GM10266 (cell line): ENCODE measurements around the gene NCBP2L.

ENCODE experiments used
- DNase-seq: peaks from one replicate; pipeline ENCODE4 v3.0.0; 2012; ENCODE audit errors: extremely low spot score
- TF ChIP-seq, protein P1 (sequence below): IDR thresholded peaks from 2 replicates; pipeline ENCODE4 v1.5.1; 2012; ENCODE audit warnings: mild to moderate bottlenecking, low read depth; ENCODE audit not compliant: control insufficient read depth, insufficient read depth; ENCODE audit errors: missing control alignments

The NCBP2L gene

DNA sequence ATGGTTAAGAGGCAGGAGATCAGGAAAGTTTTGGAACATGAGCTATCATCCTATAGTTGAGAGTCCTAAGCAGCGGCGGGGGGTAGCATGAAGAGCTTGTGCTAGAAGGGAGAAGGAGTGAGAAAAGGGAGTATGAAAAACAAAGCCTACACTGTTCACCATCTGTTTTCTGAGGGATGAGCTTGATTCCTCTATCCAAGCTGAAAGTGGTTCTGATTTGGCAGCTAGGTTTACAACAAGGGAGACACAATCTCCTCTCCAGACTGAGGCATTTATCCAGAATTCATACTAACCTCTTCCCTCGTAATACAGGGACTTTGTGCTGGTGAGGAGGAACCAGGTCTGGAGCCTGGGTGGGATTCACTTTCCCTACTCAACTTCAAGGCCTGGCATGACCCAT lies 25.5 kb upstream of the NCBP2L start:
- no peak for DNase-seq

DNA sequence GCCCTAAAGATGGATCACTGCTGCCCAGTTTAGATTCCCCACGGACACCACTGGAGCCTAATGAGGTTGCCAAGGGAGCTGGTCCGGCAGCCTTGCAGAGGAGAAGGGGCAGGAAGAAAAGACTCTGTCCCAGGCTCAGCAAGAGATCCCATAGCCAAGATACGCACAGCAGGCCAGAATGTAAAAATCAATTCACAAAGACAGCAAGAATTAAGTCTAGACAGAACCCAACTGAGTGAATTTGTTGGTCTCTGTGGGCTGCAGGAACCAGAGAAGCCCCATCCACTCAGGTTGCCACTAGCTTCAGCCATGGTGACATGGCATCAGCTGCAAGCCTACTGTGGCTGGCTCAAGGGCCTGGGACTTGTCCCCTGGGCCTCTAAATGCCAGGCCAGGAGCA lies 24.8 kb upstream of the NCBP2L start:
- DNase-seq = no peak
- TF ChIP-seq, protein P1, sequence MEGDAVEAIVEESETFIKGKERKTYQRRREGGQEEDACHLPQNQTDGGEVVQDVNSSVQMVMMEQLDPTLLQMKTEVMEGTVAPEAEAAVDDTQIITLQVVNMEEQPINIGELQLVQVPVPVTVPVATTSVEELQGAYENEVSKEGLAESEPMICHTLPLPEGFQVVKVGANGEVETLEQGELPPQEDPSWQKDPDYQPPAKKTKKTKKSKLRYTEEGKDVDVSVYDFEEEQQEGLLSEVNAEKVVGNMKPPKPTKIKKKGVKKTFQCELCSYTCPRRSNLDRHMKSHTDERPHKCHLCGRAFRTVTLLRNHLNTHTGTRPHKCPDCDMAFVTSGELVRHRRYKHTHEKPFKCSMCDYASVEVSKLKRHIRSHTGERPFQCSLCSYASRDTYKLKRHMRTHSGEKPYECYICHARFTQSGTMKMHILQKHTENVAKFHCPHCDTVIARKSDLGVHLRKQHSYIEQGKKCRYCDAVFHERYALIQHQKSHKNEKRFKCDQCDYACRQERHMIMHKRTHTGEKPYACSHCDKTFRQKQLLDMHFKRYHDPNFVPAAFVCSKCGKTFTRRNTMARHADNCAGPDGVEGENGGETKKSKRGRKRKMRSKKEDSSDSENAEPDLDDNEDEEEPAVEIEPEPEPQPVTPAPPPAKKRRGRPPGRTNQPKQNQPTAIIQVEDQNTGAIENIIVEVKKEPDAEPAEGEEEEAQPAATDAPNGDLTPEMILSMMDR = no peak

More for the DNA sequence above, 25.5 kb upstream of the NCBP2L start:
- TF ChIP-seq, protein P1 = no peak

DNA sequence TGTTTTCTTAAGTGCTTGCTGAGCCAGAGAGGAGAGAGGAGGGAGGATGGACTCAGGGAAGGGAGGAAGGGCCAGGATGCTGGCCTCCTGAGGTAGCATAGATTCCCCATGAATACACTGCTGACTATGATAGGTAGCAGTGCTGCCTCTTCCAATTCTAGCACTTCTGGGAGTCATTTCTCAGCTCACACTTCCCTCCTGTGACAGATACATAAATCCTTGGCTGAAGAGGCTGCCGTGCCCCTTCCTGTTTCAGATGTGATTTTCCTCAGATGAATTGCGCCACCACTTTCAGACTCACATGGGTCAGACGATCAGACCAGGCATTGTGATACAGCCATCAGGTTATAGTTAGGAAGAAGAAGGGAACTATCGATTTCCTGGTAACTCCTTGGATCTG lies 24.3 kb upstream of the NCBP2L start:
- no peak for DNase-seq
- TF ChIP-seq, protein P1 = no peak

DNA sequence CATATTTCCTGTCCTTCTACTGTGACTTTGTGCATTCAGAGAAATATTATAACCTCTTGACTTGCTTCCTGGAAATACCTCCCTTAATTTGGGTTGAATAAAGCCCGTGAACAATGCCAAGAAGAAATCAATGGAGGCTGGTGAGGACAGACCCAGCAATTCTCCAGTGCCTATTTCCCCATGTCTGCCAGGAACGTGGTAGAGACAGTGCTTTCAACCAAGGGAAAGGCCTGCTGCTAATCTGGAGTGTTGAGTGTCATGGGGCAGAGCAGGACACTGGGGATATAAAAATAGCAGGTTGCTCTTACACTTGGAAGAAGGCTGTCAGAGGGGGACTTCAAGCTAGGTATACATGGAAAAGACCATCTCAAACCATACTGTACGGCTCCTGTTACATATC lies 21.8 kb upstream of the NCBP2L start:
- TF ChIP-seq, protein P1 = no peak
- DNase-seq = no peak

DNA sequence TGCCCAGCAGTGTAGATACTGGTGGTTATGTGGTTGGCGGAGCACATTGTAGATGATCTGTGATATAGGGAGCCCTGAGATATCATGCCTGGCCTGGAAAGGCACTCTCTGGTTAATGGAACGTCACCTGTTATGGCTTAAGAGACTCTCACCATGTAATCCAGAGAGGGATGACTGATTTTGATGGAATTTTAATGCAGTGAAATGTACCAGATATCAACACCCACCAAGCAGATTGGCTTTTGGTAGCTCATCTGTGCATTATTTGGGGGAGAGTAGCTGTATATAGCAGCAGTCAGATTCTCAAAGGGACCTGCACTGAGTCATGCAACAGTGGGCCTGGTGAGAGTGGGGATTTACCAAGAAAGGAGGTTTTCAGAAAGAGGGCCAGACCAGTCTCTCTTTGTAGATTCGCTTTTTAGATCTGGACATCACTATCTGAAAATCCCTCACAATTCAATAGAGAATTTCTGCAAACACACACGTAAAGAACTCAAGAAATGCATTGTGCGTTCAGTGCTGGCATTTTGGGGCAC lies 19.2 kb upstream of the NCBP2L start:
- TF ChIP-seq, protein P1 = no peak
- no peak for DNase-seq

DNA sequence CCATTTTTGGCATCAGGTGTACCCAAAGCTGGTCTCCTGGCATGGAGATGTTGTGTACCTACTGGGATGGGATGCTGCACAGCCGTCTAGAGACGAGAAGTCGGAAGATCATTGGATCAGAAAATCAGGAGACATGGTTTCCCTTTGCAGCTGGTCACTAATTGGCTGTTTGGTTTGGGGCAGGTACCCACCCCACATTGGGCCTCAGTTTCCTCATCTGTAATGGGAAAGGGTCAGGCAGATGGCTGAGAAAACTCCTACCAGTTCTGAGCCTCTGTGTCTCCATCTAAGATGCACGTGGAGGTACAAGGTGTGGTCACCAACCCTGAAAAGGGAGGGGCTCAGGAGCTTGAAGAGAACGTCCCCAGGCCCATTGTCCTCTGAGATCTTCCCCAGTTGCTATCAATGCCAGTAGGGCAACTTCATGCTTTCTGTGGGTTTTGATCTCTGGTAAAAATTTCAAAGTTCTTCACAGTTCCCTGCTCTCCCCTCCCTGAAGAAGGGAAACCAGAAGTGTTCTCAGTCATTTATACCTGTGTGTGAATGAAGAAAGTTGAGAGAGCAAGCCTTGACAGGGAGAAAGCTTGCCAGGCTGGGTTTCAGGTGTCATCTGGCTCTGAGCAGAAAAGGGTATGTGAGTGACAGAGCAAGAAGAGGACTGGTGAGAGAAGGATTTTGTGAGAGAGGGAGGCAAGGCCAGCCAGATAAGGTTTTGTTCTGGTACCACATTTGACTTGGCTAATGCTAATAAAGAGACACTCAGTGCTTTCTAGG lies 17.0 kb upstream of the NCBP2L start:
- TF ChIP-seq, protein P1 = no peak
- no peak for DNase-seq

DNA sequence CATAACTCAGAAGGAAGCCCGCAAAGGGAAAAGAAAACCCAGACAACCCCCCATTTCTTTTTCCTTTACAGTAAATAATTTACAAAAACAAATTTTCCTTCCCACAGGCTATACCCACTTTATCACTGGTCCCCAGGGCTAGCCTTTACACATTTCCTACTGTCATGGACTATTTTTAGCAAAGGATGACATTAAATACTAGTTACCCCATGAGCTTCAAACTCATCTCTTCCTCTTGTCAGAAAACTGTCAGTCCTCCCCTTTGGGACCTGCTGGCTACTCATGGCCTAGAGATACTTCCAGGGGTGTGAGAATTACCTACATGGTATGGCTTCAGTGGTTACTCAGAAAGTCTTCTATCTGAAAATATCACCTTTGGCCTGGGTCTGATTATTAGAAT lies 13.9 kb upstream of the NCBP2L start:
- no peak for DNase-seq

More for the DNA sequence above, 13.9 kb upstream of the NCBP2L start:
- TF ChIP-seq, protein P1 = no peak
